Fibroblast of mammary gland (primary cell): Measurements from ENCODE around the gene SLC16A8.

Experiments used
- DNase-seq: peaks from one replicate; pipeline ENCODE4 v3.0.0-alpha.2; 2010; ENCODE audit warnings: low read depth
- H3K4me3 ChIP-seq: 2 replicates; pipeline ENCODE4 v1.5.1; 2011; ENCODE audit warnings: low read depth, mild to moderate bottlenecking, low read length, moderate library complexity; ENCODE audit not compliant: control insufficient read depth
- CTCF ChIP-seq: conservative IDR thresholded peaks from 2 replicates; pipeline ENCODE4 v1.5.1; 2011; ENCODE audit warnings: low read depth, low read length, inconsistent platforms; ENCODE audit not compliant: control insufficient read depth, insufficient read depth

SLC16A8 gene

GRCh38 chr22:38071421-38072321 is 12.3 kb downstream of the SLC16A8 start:
- DNase-seq, result no peak
- TF ChIP-seq CTCF, result no peak
- no peak overlapping the region for H3K4me3 ChIP-seq

GRCh38 chr22:38070250-38070921 is 13.6 kb downstream of the SLC16A8 start:
- no peak overlapping the region for H3K4me3 ChIP-seq
- TF ChIP-seq CTCF, result no peak
- no peak for DNase-seq

GRCh38 chr22:38069372-38070249 is 14.4 kb downstream of the SLC16A8 start:
- TF ChIP-seq CTCF, result peak; percentile 44
- peak; percentile 26 for DNase-seq
- H3K4me3 ChIP-seq, result no peak overlapping the region

- no peak for DNase-seq
- no peak for TF ChIP-seq CTCF
- H3K4me3 ChIP-seq, result no peak overlapping the region
Observed at GRCh38 chr22:38068641-38069371, 15.2 kb downstream of the SLC16A8 start.

GRCh38 chr22:38067761-38068360 is 16.1 kb downstream of the SLC16A8 start:
- no peak overlapping the region for H3K4me3 ChIP-seq
- TF ChIP-seq CTCF, result no peak
- no peak for DNase-seq
